HTERT RPE-1 (cell line): ENCODE data around the gene BCL3.

ENCODE experiments used
- in situ Hi-C: fragments of 300-500 bp; cut with MboI; formaldehyde crosslinking; loops from 4 replicates; pipeline ENCODE4 v1.14.3; 2020; ENCODE audit warnings: low sequenced_read_pairs

The BCL3 gene

DNA sequence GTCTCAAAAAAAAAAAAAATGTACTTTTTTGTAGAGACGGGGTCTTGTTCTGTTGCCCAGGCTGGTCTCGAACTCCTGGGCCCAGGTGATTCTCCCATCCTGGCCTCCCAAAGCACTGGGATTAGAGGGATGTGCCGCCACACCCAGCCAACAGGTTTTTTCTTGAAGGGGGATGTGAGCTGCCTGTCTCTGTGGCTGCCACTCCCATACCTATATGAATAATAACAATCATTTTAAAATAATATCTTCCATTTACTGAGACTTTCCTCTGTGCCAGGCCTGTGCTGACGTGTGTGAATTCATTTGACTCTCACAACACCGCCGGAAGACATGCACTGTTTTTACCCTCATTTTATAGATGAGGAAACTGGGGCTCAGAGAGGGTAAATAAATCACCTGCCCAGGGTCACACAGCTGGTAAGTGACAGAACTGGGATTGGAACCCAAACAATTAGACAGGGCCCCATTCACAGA is 7.2 kb upstream of the BCL3 start:
- in situ Hi-C loops = no loop called here

GRCh38 chr19:44741841-44742329 is 6.6 kb upstream of the BCL3 start:
- in situ Hi-C loops = no loop called here

DNA sequence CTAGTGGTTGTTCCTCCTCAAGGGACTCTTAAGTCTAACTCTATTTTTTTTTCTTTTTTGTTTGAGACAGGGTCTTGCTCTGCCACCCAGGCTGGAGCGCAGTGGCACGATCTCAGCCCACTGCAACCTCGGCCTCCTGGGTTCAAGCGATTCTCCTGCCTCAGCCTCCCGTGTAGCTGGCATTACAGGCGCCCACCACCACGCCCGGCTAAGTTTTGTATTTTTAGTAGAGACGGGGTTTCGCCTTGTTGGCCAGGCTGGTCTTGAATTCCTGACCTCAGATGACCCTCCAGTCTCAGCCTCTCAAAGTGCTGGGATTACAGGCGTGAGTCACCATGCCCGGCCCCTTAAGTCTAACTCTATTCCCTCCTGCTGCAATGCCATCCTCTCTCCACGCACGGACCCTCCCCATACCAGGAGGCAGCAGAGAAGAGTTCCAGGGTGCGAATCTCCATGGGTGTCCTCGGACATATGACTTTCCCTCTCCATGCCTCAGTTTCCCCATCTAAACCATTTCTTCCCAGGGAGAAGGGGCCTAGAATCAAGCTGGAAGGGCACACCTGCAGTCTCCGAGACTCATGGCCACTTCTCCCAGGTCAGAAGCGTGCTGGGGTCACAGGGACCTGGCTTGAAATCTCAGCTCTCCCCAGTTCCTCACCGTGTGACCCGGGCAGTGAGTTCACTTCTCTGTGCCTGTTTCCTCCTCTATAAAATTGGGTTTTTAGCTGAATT is 6.0 kb upstream of the BCL3 start:
- in situ Hi-C loops = no loop called here

GRCh38 chr19:44744871-44745332 is 3.6 kb upstream of the BCL3 start:
- in situ Hi-C loops = no loop called here

DNA sequence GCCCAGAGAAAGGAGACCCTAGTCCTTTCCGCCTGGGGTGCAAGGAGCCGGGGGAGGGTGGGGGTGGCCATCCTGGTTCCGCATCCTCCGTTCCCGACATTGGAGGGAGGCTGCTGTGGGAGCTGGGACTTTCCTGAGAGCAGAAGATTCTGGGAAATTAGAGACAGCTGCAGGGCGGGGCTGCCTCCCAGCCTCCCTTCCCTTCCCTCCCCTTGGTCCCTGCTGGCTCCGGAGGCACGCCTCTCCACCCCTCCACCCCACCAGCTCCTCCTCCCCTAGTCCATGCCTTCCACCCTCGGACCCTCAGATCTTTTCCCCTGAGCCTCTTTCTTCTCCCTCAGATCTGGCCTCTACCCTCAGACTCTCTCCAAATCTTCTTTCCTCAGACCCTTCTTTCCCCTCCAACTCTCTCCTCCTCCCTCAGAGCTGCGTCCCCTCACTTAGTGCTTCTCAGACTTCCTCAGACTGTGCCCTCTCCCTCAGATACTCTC is 3.1 kb upstream of the BCL3 start:
- in situ Hi-C loops = no loop called here

GRCh38 chr19:44745887-44746600 is 2.5 kb upstream of the BCL3 start:
- in situ Hi-C loops = no loop called here

DNA sequence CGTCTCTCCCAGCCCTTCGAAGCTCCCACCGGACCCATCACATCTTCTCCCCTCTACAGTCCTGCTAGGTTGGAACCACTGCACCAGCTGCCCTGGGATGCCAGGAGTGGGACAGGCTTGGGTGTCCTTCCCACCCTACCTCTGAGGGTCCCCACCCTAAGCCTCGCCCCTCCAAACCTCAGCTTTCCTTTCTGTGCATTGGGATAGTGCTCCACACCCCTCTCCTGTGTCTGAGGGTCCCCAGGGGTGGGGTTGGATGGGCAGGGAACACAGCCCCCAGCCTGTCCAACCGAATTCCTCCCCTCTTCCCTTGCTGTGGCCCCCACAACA is 1.9 kb upstream of the BCL3 start:
- in situ Hi-C loops = no loop called here

DNA sequence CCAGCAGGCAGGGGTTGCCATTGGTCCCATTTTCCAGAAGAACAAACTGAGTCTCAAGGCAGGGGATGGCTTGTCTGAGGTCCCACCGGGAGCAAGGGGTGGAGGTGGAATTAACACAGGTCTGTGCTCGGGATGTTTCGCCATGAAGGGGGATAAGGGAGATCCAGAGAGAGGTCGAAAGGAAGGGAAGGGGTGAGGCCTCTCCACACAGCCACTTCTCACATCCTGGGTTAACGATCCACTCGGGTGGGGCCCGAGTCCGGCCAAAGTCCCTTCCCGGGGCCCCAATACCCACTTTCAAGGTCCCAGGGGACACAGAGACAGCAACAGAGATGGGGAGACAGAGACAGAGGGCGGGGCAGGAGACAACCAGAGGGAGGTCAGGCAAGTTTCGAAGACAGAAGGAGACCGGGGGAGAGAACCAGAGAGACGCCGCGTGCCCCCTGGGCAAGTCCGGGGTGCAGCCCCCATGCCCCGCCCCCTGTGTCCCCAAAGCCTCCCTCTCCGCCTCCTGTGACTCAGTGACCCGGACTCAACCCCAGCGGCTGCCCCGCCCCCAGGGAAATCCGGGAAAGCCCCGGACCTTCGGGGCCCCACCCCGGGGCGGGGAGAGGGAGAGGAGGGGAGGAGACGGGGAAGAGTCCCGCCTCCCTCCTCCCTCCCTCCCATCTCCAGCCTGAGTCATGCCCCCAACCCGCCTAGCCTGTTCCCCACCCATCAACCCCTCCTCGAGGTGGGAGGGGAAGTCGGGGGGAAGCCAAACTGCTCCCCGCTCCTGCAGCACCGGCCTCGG is 1.4 kb upstream of the BCL3 start:
- in situ Hi-C loops = no loop called here

DNA sequence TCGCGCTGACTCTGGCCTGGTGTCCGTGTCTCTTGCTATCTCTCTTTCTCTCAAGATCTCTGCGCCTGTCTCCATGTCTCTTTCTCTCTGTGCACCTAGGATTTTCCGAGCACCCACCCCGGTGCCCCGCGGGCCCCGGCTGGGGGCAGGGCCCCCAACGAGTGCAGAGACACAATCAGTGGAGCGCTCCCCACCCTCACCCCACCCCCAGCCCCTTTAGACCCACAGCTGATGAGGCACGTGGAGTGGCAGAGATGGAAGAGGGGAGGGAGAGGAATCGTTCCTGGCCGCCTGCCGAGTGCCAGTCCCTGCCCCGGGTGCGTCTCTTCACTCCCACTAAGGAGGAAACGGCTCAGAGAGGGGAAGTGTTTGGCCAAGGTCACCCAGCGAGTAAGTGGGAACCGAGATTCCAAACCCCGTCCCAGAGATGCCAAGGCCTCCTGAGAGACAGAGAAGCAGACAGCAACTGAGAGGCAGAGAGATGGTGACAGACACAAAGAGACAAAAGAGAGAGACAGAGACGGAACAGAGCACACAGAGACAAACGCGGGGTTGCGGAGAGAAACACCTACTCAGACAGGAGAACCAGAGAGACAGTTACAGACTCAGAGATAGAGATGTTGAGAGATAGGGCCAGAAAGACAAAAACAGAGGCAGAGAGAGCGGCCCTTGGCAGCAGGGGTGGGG is 626 bp upstream of the BCL3 start:
- in situ Hi-C loops = no loop called here

GRCh38 chr19:44749292-44749691 is 784 bp downstream of the BCL3 start:
- in situ Hi-C loops = no loop called here

DNA sequence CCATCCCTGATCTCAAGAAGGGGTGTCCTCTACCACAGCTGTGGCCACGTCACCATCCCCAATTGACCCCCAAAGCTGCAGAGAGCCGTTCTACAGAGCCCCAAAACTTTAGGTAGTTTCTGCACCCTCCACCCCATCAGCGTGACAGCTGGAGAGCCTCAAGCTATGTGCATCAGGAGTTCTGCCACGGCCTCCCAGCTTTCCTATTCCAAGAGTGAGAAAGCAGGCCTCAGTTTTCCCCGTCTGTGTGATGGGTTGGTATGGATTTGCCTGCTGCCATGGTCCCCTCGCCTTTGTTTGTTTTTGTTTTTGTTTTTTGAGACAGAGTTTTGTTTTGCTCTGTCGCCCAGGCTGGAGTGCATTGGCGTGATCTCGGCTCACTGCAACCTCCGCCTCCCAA is 1.5 kb downstream of the BCL3 start:
- in situ Hi-C loops = no loop called here

- in situ Hi-C loops = no loop called here
Observed at GRCh38 chr19:44752123-44752815, 3.8 kb downstream of the BCL3 start.

DNA sequence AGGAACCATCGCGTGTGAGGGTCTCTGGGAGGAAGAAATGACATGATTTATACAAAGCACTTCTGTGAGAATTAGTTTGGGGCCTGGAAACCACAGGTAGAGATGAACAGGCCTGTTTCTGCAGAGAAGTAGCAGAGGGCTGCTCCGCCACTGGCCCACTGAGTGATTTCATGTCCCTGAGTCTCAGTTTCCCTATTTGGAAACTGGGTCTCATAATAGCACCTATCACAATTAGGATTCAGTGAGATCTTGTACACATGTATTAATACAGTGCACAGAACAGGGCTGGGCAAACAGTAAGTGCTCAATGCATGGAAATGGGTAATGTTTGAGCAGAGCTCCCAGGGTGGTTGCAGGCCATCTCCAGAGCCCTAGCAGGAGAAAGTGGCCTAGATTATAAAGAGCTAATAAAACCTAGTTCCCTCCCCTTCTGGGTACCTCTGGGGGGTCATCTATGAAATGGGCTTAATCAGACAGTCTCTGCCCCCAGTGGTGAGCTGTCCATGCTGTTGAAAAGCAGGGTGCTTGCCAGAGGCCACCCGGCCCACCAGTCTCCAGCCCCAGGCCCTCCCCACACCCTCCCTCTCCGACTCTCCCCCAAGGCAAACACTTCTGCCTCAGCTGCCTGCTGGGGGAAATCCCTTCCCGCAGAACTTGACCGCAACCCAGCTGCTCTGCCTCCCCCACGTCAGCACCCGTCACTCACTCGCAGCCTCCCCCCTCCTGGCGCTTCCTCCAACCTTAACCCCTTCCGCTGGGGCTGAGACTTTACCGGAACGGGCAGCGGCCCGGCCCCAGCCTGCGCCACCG is 4.5 kb downstream of the BCL3 start:
- in situ Hi-C loops = no loop called here

GRCh38 chr19:44753626-44753931 is 5.1 kb downstream of the BCL3 start:
- in situ Hi-C loops = no loop called here

DNA sequence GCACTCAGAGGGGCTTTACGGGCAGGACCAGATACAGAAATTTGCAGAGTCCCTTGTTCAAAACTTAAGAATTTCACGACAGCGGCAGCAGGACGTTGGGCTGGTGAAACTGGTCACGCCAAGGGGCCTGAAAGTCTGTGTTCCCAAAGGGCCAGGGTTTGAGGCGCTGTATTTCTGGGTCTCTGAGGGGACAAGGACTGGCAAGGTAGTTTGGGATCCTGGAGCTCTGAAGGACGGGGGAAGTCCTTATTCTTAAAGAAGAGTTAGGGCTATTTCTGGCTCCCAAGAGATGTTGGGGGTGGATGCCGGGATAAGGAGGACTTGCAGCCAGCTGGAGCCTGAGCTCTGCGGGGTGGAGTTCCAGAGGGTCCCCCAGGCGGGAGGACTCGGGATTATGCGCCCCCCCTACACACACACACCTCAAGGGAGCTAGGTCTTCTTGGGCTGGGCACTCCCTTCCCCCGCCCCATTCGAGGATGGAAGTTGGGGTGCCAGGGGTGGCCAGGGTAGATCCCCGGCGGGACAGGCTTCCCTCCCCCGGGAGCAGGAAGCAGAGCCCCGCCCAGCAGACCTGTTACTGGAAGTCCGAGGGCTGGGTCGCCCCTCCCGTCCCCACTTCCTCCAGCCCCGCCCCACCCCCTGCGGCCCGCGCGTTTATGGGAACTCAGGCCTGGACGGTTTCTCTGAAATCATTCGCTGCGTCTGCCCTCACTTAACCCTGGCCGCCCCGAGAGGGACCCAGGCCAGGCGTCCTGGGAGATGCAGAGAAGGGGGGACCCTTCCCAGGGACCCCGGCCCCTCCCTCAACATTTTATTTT is 5.6 kb downstream of the BCL3 start:
- in situ Hi-C loops = no loop called here

- in situ Hi-C loops = no loop called here
Observed at GRCh38 chr19:44754750-44755080, 6.2 kb downstream of the BCL3 start.

DNA sequence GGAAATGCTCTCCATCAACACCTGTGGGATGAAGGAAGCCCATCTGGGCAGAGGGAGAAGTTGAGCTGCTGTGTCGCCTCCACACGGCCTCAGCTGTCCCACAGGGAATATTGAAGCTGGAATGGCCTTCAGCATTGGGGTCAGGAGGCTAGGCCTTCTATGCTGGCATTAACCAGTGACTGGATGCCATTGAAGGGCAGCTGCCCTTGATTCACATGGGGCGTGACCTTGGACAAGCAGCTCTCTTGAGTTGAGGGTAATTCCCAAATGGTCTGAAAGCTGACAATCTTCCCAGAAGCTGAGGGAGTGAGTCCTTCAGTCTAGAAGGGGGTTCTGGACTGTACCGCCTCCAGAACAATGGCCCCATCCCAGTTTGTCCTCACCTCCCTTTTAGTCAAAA is 6.7 kb downstream of the BCL3 start:
- in situ Hi-C loops = no loop called here

DNA sequence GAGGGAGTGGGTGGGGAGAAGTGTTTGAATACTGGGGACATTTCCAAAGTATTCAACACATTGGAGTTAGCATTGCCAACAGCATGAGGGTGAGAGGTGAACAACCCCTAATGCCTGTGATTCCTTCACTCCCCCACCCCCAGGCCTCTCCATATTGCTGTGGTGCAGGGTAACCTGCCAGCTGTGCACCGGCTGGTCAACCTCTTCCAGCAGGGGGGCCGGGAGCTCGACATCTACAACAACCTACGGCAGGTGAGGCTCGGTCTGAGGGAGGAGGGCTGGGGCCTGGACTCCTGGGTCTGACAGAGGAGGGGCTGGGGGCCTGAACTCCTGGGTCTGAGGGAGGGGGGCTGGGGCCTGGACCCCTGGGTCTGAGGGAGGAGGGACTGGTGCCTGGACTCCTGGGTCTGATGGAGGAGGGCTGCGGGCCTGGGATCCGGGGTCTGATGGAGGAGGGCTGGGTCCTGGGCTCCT is 7.6 kb downstream of the BCL3 start:
- in situ Hi-C loops = no loop called here
